RWPE2 (cell line): ENCODE data around the gene GMEB1.
A peak's percentile ranks its signal among the peaks of the same experiment; 100 is the strongest.
"Not testable (repeated sequence)": the region's sequence is repeated elsewhere in the genome, so short reads cannot be mapped to it uniquely, and the experiment has no call there.

Source experiments
- ATAC-seq: fragments of 200-7000 bp; cut with Tn5 transposase; 3 replicates; pipeline ENCODE4 v1.9.1; 2021; ENCODE audit warnings: low read depth
- DNase-seq: peaks from one replicate; pipeline ENCODE4 v3.0.0-alpha.2; 2020; ENCODE audit warnings: low spot score
- H3K27ac ChIP-seq: fragments of 450-650 bp; 2 replicates; pipeline ENCODE4 v1.5.1; 2017; ENCODE audit warnings: mild to moderate bottlenecking; ENCODE audit not compliant: poor library complexity, severe bottlenecking
- H3K27me3 ChIP-seq: fragments of 250-450 bp; sonication (Bioruptor Pico); 2 replicates; pipeline ENCODE4 v1.5.1; 2021; ENCODE audit warnings: mild to moderate bottlenecking, moderate library complexity; ENCODE audit not compliant: insufficient read depth, poor library complexity, severe bottlenecking
- H3K36me3 ChIP-seq: fragments of 250-450 bp; sonication (Bioruptor Pico); 2 replicates; pipeline ENCODE4 v1.5.1; 2020; ENCODE audit warnings: low read depth, mild to moderate bottlenecking, moderate library complexity
- H3K4me1 ChIP-seq: fragments of 250-450 bp; sonication (Bioruptor Pico); 2 replicates; pipeline ENCODE4 v1.5.1; 2021; ENCODE audit warnings: mild to moderate bottlenecking, moderate library complexity; ENCODE audit not compliant: insufficient read depth, poor library complexity, severe bottlenecking
- H3K4me3 ChIP-seq: fragments of 250-450 bp; sonication (Bioruptor Pico); 2 replicates; pipeline ENCODE4 v1.5.1; 2021; ENCODE audit warnings: mild to moderate bottlenecking, moderate library complexity; ENCODE audit not compliant: severe bottlenecking
- H3K9me3 ChIP-seq: fragments of 250-450 bp; sonication (Bioruptor Pico); 2 replicates; pipeline ENCODE4 v1.5.1; 2021; ENCODE audit warnings: mild to moderate bottlenecking, moderate library complexity; ENCODE audit not compliant: severe bottlenecking
- CTCF ChIP-seq: fragments of 450-650 bp; IDR thresholded peaks from one replicate; pipeline ENCODE4 v1.5.1; 2017; ENCODE audit warnings: mild to moderate bottlenecking, moderate library complexity; ENCODE audit not compliant: poor library complexity, severe bottlenecking

Gene GMEB1

DNA sequence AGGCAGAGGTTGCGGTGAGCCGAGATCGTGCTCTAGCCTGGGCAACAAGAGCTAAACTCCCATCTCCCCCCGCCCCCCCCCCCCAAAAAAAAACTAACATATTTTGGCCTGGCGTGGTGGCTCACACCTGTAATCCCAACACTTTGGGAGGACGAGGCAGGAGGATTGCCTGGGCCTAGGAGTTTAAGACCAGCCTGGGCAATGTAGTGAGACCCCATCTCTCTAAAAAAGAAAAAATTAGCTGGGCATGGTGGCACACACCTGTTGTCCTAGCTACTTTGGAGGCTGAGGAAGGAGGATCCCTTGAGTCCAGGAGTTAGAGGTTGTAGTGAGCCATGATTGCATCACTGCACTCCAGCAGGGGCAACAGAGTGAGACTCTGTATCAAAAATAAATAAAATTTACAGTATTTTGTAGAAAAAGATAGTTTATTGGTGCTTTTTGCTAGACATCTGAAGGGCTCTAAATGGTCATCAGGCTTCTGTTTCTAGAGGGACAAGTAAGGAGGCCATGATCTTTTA lies 77.1 kb downstream of the GMEB1 start:
- ATAC-seq (no peak), DNase-seq (no peak)
- Histone ChIP-seq H3K36me3 (peaks cover 85% of the 10 kb centered on the region), H3K9me3 (no peaks in the 10 kb centered on the region), H3K27ac (no peak overlapping the region), H3K4me1 (peaks cover 22% of the 10 kb centered on the region), H3K27me3 (no peaks in the 10 kb centered on the region), H3K4me3 (no peak overlapping the region)
- no peak for TF ChIP-seq CTCF

GRCh38 chr1:28750330-28750729 lies 81.7 kb downstream of the GMEB1 start:
- no peak for ATAC-seq
- H3K4me1 ChIP-seq: peaks cover 31% of the 10 kb centered on the region
- H3K4me3 ChIP-seq: no peak overlapping the region
- no peak overlapping the region for H3K27ac ChIP-seq
- no peak for DNase-seq
- TF ChIP-seq CTCF: no peak
- peaks cover 67% of the 10 kb centered on the region for H3K36me3 ChIP-seq
- H3K9me3 ChIP-seq: no peaks in the 10 kb centered on the region
- no peaks in the 10 kb centered on the region for H3K27me3 ChIP-seq

- H3K9me3 ChIP-seq, H3K4me3 ChIP-seq, H3K27me3 ChIP-seq, DNase-seq, ATAC-seq: not testable (repeated sequence)
- peaks cover 68% of the 10 kb centered on the region for H3K36me3 ChIP-seq
- peak overlapping the region; percentile 15 for H3K27ac ChIP-seq
- peaks cover 31% of the 10 kb centered on the region for H3K4me1 ChIP-seq
Measured at GRCh38 chr1:28750771-28751294, 82.2 kb downstream of the GMEB1 start.

DNA sequence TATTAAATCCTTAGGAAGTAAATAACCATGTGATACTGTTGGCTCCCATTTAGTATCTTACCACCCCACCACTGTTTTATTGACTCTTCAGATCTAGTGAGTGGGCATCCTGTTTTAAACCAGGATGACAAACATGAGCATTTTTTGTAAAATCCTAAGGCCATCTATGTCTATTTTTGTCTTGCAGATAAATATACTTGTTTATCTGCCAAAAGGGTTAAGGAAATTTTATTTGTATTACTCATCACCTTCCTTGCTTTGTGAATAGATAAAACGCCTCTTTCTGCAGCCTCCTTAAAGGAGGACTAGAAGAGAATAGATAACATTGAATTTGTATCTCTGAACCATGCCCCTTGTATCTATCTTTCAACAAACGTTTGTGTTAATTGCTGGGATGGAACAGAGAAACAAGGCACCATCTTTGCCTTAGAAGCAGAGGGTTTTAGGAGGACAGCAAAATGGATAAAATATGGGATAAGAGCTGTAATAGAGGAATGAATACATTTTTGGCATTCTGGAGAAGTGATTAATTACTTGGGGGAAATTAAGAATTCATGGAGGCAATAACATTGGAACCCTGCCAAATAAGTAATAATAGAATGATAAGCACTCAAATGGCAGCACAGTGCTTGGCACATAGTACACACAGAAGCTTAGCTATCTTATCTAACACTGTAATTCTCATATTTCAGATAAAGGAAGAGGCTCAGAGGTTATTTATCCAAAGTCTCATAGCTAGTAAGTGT lies 82.9 kb downstream of the GMEB1 start:
- DNase-seq (no peak), ATAC-seq (0 out of 3 replicates have a peak, but pooled peaks have one; percentile 23)
- Histone ChIP-seq H3K4me3 (no peak overlapping the region), H3K27ac (peak overlapping the region; percentile 15), H3K9me3 (no peaks in the 10 kb centered on the region), H3K36me3 (peaks cover 69% of the 10 kb centered on the region), H3K4me1 (peaks cover 31% of the 10 kb centered on the region), H3K27me3 (no peaks in the 10 kb centered on the region)
- TF ChIP-seq CTCF: no peak

- DNase-seq: no peak
- ATAC-seq: no peak
- H3K36me3 ChIP-seq: peaks cover 77% of the 10 kb centered on the region
- H3K4me3 ChIP-seq: no peak overlapping the region
- no peaks in the 10 kb centered on the region for H3K27me3 ChIP-seq
- peaks cover 14% of the 10 kb centered on the region for H3K4me1 ChIP-seq
- no peak for TF ChIP-seq CTCF
- no peak overlapping the region for H3K27ac ChIP-seq
- H3K9me3 ChIP-seq: no peaks in the 10 kb centered on the region
Measured at GRCh38 chr1:28755701-28756100, 87.1 kb downstream of the GMEB1 start.
